Right lobe of liver (tissue), 6 donors: ENCODE data around the gene FARS2. TPM values are rescaled to one million over a fixed set of nuclear protein-coding genes. Genes with fewer than 3 reads are reported as not detected.

Source experiments
- ATAC-seq, 4 donors: fragments of 200-7000 bp; cut with Tn5 transposase; one replicate each; pipeline ENCODE4 v1.9.1; 2020; ENCODE audit warnings: mild to moderate bottlenecking in 4 of 4, moderate library complexity in 4 of 4
- DNase-seq, 3 donors: peaks; one replicate each; pipeline ENCODE4 v3.0.0-alpha.2; 2020
- H3K27ac ChIP-seq, 3 donors: fragments of 200-600 bp; one replicate each; pipeline ENCODE4 v1.8.0; 2022
- H3K27me3 ChIP-seq, 2 donors: fragments of 200-600 bp; one replicate each; pipeline ENCODE4 v1.8.0; 2022
- H3K36me3 ChIP-seq, 4 donors: fragments of 200-600 bp; sonication (generic) in 1 of 4; one replicate each; pipeline versions ENCODE4 v1.5.1 to v1.8.0; 2017 to 2022; ENCODE audit warnings: control low read depth in 1 of 4
- H3K4me1 ChIP-seq, 4 donors: fragments of 200-600 bp; sonication (generic) in 1 of 4; one replicate each; pipeline versions ENCODE4 v1.5.1 to v1.8.0; 2017 to 2022; ENCODE audit warnings: control low read depth in 1 of 4
- H3K4me3 ChIP-seq, 3 donors: fragments of 200-600 bp; one replicate each; pipeline ENCODE4 v1.8.0; 2022
- H3K9me3 ChIP-seq, 4 donors: fragments of 200-600 bp; sonication (generic) in 1 of 4; one replicate each; pipeline versions ENCODE4 v1.5.1 to v1.8.0; 2017 to 2022; ENCODE audit warnings: control low read depth in 1 of 4
- CTCF ChIP-seq, 4 donors: fragments of 200-600 bp in 3 of 4; fragments of 450-650 bp in 1 of 4; IDR thresholded peaks; one replicate each; pipeline versions ENCODE4 v1.5.1 to v1.8.0; 2016 to 2022; ENCODE audit warnings: antibody characterized with exemption in 4 of 4, mild to moderate bottlenecking in 2 of 4
- POLR2A ChIP-seq: fragments of 450-650 bp; IDR thresholded peaks from one replicate; pipeline ENCODE4 v1.6.1; 2017; ENCODE audit warnings: antibody characterized with exemption, mild to moderate bottlenecking
- WGBS: methylation state at CpG from one replicate; pipeline ENCODE4 v1.1.6; 2018; ENCODE audit warnings: low coverage, low lambda C conversion rate; ENCODE audit not compliant: insufficient coverage; ENCODE audit errors: missing lambda C conversion rate; 5-methylcytosine and 5-hydroxymethylcytosine counted together
- intact Hi-C, 2 donors: fragments of 100-400 bp; cut with DNase I; formaldehyde crosslinking; loops; one replicate each; pipeline versions ENCODE4 v1.11.2 to v1.14.1; 2022
- total RNA-seq, 6 experiments: library from RNA; depleted of rRNA in 2 of 6; stranded (reverse); fragments of >200 nt in 2 of 6; fragmentation: NEBNext Ultra II Directional in 3 of 6; extraction: Animal tissue kit (Norgen Biotek cat#: 25700) in 3 of 6; gene quantifications; one replicate each; pipeline versions ENCODE4 v1.1.0 to v1.2.4, GENCODE V29; 2016 to 2023
- donor health status: DM: no; HTN: yes; CAD: no.
- donor health status: DM: no; HTN: no; CAD: no.
- donor health status: DM: no; HTN: no; CAD: no.
- donor health status: DM: no; HTN: yes; CAD: no.
- donor health status: DM: no; HTN: yes; CAD: no.

The FARS2 gene
- total RNA-seq, 6 experiments from 2014 or later, result 7.2 to 12.9 (median 11.7) TPM

- Histone ChIP-seq H3K27ac (no peak overlapping the region), H3K9me3 (no peaks in the 10 kb centered on the region), H3K36me3 (no peaks in the 10 kb centered on the region), H3K4me1 (no peaks in the 10 kb centered on the region), H3K27me3 (no peaks in the 10 kb centered on the region), H3K4me3 (no peak overlapping the region)
- DNase-seq (no peak), ATAC-seq (no peak)
- TF ChIP-seq CTCF (IDR thresholded peaks at IDR 0.05), result no peak
- intact Hi-C loops, result no loop called here
- whole genome bisulfite sequencing, result 94% methylated on average over 3 of the region's 3 CpGs
Measured at GRCh38 chr6:5463690-5464089, 202.4 kb downstream of the FARS2 start.

DNA sequence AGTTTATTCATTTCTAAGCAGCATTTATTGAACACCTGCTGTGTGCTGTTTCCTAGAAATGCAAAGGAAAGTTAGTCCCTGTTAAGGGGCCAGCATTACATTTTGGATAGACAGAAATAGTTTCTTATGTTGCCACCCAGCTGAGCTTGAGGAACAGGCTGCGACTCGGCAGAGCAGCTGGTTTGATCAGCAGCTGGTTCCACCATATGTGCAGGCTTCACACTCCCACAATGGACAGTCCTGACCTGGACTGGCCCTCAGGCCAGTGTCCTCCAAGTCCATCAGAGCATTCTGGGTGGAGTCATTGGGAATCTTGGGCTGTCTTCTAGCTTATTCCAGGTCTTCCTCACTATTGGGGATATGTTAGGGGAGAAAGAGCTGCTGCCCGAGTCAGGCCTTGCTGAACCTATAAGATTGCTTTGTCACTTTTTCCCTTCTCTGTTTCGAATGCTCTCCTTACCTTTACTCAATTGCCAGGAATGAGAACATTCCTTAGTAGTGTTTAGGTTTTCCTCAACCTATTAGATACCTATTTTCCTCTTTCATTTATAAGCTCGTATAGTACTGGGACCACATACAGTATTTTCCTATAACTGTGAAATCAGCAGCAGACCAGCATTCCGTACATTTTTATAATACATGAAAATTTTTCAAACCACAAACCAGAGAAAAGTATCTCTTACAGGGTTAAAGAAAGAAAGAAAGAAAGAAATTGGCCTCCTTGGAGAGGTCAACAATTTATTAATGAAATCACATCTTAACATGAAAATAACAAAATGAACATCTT is 203.0 kb downstream of the FARS2 start:
- intact Hi-C loops, result no loop called here
- H3K27me3 ChIP-seq, result no peaks in the 10 kb centered on the region
- H3K27ac ChIP-seq, result no peak overlapping the region
- H3K4me1 ChIP-seq, result no peaks in the 10 kb centered on the region
- no peak overlapping the region for H3K4me3 ChIP-seq
- H3K36me3 ChIP-seq, result no peaks in the 10 kb centered on the region
- 84% methylated on average over 5 of the region's 6 CpGs for WGBS
- TF ChIP-seq CTCF (IDR thresholded peaks at IDR 0.05), result no peak
- TF ChIP-seq POLR2A, result no peak
- DNase-seq (no peak), ATAC-seq (no peak)
- no peaks in the 10 kb centered on the region for H3K9me3 ChIP-seq

DNA sequence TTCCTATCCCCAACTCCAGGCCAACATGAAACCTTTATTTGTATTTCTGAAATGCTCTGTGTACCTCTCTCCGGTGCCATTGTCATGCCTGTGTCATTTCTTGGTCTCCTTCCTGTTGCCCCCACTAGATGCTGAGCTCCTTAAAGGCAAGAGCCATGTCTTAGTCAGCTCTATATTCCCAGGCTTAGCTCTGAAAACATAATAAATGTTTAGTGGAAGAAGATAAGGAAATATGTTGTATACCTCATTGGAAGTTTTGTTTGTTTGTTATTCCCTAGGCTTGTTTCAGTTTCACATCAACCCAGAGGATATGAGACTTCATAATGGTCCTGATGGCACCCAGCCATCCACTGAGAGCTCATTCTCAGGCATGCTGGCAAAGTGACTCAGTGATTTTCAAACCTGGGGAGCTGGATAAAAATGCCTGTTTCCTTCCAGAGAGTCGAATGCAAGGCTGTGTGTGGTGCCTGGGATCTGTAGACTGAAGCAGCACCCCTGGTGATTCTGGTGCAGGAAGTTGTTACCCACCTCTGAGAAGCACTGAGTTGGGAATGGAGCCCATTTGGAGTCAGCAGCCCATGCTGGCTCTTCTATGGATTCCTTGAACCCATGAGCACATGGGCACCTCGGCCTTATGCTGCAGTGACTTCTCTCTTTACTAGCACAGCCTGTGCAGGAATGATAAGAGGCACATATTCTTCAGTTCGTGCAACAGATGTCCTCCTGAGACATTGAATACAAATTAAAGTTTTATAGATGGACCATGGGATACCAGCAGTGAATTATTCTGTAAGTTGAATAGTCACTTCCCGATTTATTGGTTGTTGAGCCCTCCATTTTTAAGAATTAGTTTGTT is 205.2 kb downstream of the FARS2 start:
- H3K36me3 ChIP-seq, result no peaks in the 10 kb centered on the region
- 92% methylated on average over 5 of the region's 5 CpGs for WGBS
- H3K27ac ChIP-seq, result no peak overlapping the region
- intact Hi-C loops, result no loop called here
- no peaks in the 10 kb centered on the region for H3K27me3 ChIP-seq
- no peaks in the 10 kb centered on the region for H3K4me1 ChIP-seq
- H3K4me3 ChIP-seq, result no peak overlapping the region
- TF ChIP-seq CTCF (IDR thresholded peaks at IDR 0.05), result no peak
- TF ChIP-seq POLR2A, result no peak
- DNase-seq (no peak), ATAC-seq (peak in 1 of 4 donors; percentile 24)
- H3K9me3 ChIP-seq, result no peaks in the 10 kb centered on the region

- intact Hi-C loops, result no loop called here
- WGBS, result 78% methylated on average over 4 of the region's 4 CpGs
Measured at GRCh38 chr6:5468586-5468985, 207.3 kb downstream of the FARS2 start.

More at GRCh38 chr6:5468586-5468985, 207.3 kb downstream of the FARS2 start:
- DNase-seq (no peak), ATAC-seq (no peak)
- no peak for TF ChIP-seq CTCF (IDR thresholded peaks at IDR 0.05)
- TF ChIP-seq POLR2A, result no peak
- no peaks in the 10 kb centered on the region for H3K27me3 ChIP-seq
- no peaks in the 10 kb centered on the region for H3K9me3 ChIP-seq
- no peak overlapping the region for H3K27ac ChIP-seq
- H3K4me1 ChIP-seq, result no peaks in the 10 kb centered on the region
- H3K4me3 ChIP-seq, result no peak overlapping the region
- no peaks in the 10 kb centered on the region for H3K36me3 ChIP-seq
